Endothelial cell of umbilical vein (primary cell): ENCODE results near the gene MRPL38. TPM values are rescaled to one million over a fixed set of nuclear protein-coding genes. Genes with fewer than 3 reads are reported as not detected.

Source experiments
- BruUV-seq: library from RNA; stranded (reverse); fragments of 400-500 nt; replicated peaks from 2 replicates; lab custom pipeline; 2021; lab: Mats Ljungman, UMichigan
- CTCF ChIA-PET: fragments of 300-600, 350-600 bp; sonication (Branson Sonifier 250); formaldehyde crosslinking; loops from one replicate; lab custom pipeline; 2021; ENCODE audit warnings: antibody characterized with exemption, inconsistent platforms; lab: Charles Lee
- POLR2A ChIA-PET: fragments of 300-600, 350-600 bp; sonication (Branson Sonifier 250); formaldehyde crosslinking; loops from one replicate; lab custom pipeline; 2021; ENCODE audit warnings: antibody characterized with exemption, inconsistent platforms; lab: Charles Lee
- DNase-seq: peaks from one replicate; pipeline ENCODE4 v3.0.0-alpha.2; 2011; ENCODE audit warnings: low read depth, low spot score
- FAIRE-seq: peaks from 2 replicates; lab custom pipeline; 2011; peaks lifted over from hg19 to GRCh38; lab: Jason Lieb, UNC
- H2AFZ ChIP-seq: 2 replicates; pipeline ENCODE4 v1.6.0; 2012; ENCODE audit warnings: low read depth, low read length, control low read depth, inconsistent platforms
- H3K27ac ChIP-seq: 2 replicates; pipeline ENCODE4 v1.5.1; 2011; ENCODE audit warnings: low read depth, mild to moderate bottlenecking, control low read depth, low read length, moderate library complexity; ENCODE audit not compliant: insufficient read depth
- H3K27me3 ChIP-seq, 2 experiments: 2 replicates each; pipeline versions ENCODE4 v1.6.0 to v1.6.1; 2011; ENCODE audit warnings: low read length in 2 of 2, mixed read lengths in 1 of 2; ENCODE audit not compliant: control insufficient read depth in 2 of 2, insufficient read depth in 2 of 2
- H3K36me3 ChIP-seq, 2 experiments: 2 replicates in 1 of 2; 3 replicates in 1 of 2; pipeline ENCODE4 v1.5.1; 2011; ENCODE audit warnings: low read length in 2 of 2, mild to moderate bottlenecking in 1 of 2, moderate library complexity in 1 of 2; ENCODE audit not compliant: control insufficient read depth in 2 of 2, insufficient read depth in 2 of 2; ENCODE audit errors: extremely low read depth in 1 of 2
- H3K4me1 ChIP-seq: 3 replicates; pipeline ENCODE4 v1.5.1; 2011; ENCODE audit warnings: mild to moderate bottlenecking, low read length; ENCODE audit not compliant: control insufficient read depth, insufficient read depth; ENCODE audit errors: extremely low read depth
- H3K4me2 ChIP-seq: 2 replicates; pipeline ENCODE4 v1.6.1; 2011; ENCODE audit warnings: low read length, control low read depth, mixed read lengths; ENCODE audit not compliant: insufficient read depth
- H3K4me3 ChIP-seq, 3 experiments: fragments of 200-600 bp in 1 of 3; sonication (generic), shearing (Covaris generic) in 1 of 3; replicated peaks in 1 of 3; 2 replicates each; pipeline ENCODE4 v1.5.1; 2011 to 2016; ENCODE audit warnings: control low read depth in 3 of 3, low read length in 3 of 3, mild to moderate bottlenecking in 2 of 3, inconsistent platforms in 1 of 3, low read depth in 1 of 3, moderate library complexity in 1 of 3; ENCODE audit not compliant: insufficient read depth in 1 of 3
- H3K79me2 ChIP-seq: 2 replicates; pipeline ENCODE4 v1.6.0; 2012; ENCODE audit warnings: low read length, inconsistent platforms; ENCODE audit not compliant: control insufficient read depth, insufficient read depth
- H3K9ac ChIP-seq: replicated peaks from 2 replicates; pipeline ENCODE3; 2011; ENCODE audit warnings: low read length, control low read depth; ENCODE audit not compliant: insufficient read depth; ENCODE audit errors: extremely low read depth
- H3K9me1 ChIP-seq: replicated peaks from 3 replicates; pipeline ENCODE4 v1.6.0; 2011; ENCODE audit warnings: mild to moderate bottlenecking, low read length; ENCODE audit not compliant: control insufficient read depth, insufficient read depth; ENCODE audit errors: extremely low read depth
- H3K9me3 ChIP-seq: replicated peaks from 2 replicates; pipeline ENCODE4 v1.5.1; 2012; ENCODE audit warnings: low read length, inconsistent platforms; ENCODE audit not compliant: control insufficient read depth, insufficient read depth
- H4K20me1 ChIP-seq: replicated peaks from 2 replicates; pipeline ENCODE3; 2011; ENCODE audit warnings: mild to moderate bottlenecking, low read length; ENCODE audit not compliant: control insufficient read depth, insufficient read depth; ENCODE audit errors: extremely low read depth
- CTCF ChIP-seq, 2 donors: IDR thresholded peaks; 1 replicate in 1 of 2; 2 replicates in 1 of 2; pipeline ENCODE4 v1.5.1; 2011; ENCODE audit warnings: low read length in 2 of 2, mild to moderate bottlenecking in 2 of 2, moderate library complexity in 2 of 2, control low read depth in 1 of 2, inconsistent platforms in 1 of 2, low read depth in 1 of 2; ENCODE audit not compliant: insufficient read depth in 1 of 2; ENCODE audit errors: extremely low read depth in 1 of 2
- EZH2 ChIP-seq: IDR thresholded peaks from 2 replicates; pipeline ENCODE4 v1.6.1; 2012; ENCODE audit warnings: borderline replicate concordance, low read depth, mild to moderate bottlenecking, moderate library complexity, low read length, inconsistent platforms; ENCODE audit not compliant: severe bottlenecking
- FOS ChIP-seq: IDR thresholded peaks from 2 replicates; pipeline ENCODE4 v1.6.1; 2011; ENCODE audit warnings: mild to moderate bottlenecking, low read length, moderate library complexity, borderline replicate concordance; ENCODE audit not compliant: insufficient read depth
- GATA2 ChIP-seq: IDR thresholded peaks from 2 replicates; pipeline ENCODE4 v1.7.0; 2011; ENCODE audit warnings: low read depth, mild to moderate bottlenecking, moderate library complexity, mixed read lengths, low read length; ENCODE audit not compliant: insufficient read length, insufficient read depth
- JUN ChIP-seq: IDR thresholded peaks from 2 replicates; pipeline ENCODE4 v1.6.1; 2011; ENCODE audit warnings: borderline replicate concordance, low read depth; ENCODE audit not compliant: insufficient read length, insufficient read depth
- MYC ChIP-seq: IDR thresholded peaks from one replicate; pipeline ENCODE4 v1.6.1; 2011; ENCODE audit warnings: mild to moderate bottlenecking, low read depth, low read length
- POLR2A ChIP-seq: IDR thresholded peaks from 2 replicates; pipeline ENCODE4 v1.6.1; 2012; ENCODE audit warnings: low read depth, mild to moderate bottlenecking, control low read depth, low read length
- POLR2AphosphoS5 ChIP-seq: IDR thresholded peaks from 2 replicates; pipeline ENCODE4 v1.6.1; 2012; ENCODE audit warnings: low read depth, mild to moderate bottlenecking, control low read depth, low read length, moderate library complexity; ENCODE audit not compliant: insufficient read depth
- dilution Hi-C: fragments of 300-500 bp; cut with MboI; formaldehyde crosslinking; loops from one replicate; pipeline ENCODE4 v1.15.0; 2019; ENCODE audit warnings: low sequenced_read_pairs; ENCODE audit not compliant: extremely low pct_ligation_motif_present
- intact Hi-C: fragments of 100-400 bp; cut with micrococcal nuclease; formaldehyde crosslinking; loops from one replicate; pipeline ENCODE4 v1.10.0; 2022
- polyA plus RNA-seq, 4 experiments: library from polyadenylated mRNA; depleted of rRNA in 3 of 4; stranded (reverse) in 3 of 4; unstranded in 1 of 4; fragments of >200 nt; gene quantifications; 2 replicates each; pipeline versions ENCODE4 v1.2.1 to v1.2.3, GENCODE V29; 2011 to 2012; ENCODE audit warnings: missing spikeins in 1 of 4
- total RNA-seq: library from RNA; stranded (reverse); gene quantifications from 2 replicates; pipeline ENCODE4 v1.2.3, GENCODE V29; 2021
- TF ChIP-seq, protein P1 (sequence below): IDR thresholded peaks from 2 replicates; pipeline ENCODE4 v1.6.1; 2011; ENCODE audit not compliant: insufficient read depth, insufficient read length

MRPL38 gene
- total and polyA plus RNA-seq, 2 donors (not counting 3 experiments of a cell fraction or from before 2014, with no cell fraction given), result 82.7 to 93.8 TPM

- intact Hi-C loops, result no loop called here
- H3K4me1 ChIP-seq, result peaks cover 10% of the 10 kb centered on the region
- CTCF ChIA-PET, result interaction anchor here (1.0 to 1.9 kb wide), 2 partner anchors 14 to 36 kb away, joined by 5 to 12 read pairs; partner anchors contain the start of gene TRIM65
- TF ChIP-seq EZH2, result no peak
- TF ChIP-seq FOS, result no peak
- TF ChIP-seq CTCF (IDR thresholded peaks at IDR 0.05; ENCODE audit: extremely low read depth in 1 of 2, insufficient read depth in 1 of 2, low read depth in 1 of 2, low read length in 2 of 2), result no peak
- TF ChIP-seq GATA2, result no peak
- TF ChIP-seq, protein P1, sequence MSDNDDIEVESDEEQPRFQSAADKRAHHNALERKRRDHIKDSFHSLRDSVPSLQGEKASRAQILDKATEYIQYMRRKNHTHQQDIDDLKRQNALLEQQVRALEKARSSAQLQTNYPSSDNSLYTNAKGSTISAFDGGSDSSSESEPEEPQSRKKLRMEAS, result no peak
- TF ChIP-seq MYC, result no peak
- no peak for TF ChIP-seq POLR2AphosphoS5
- no peak for TF ChIP-seq POLR2A
- TF ChIP-seq JUN, result no peak
- no peak overlapping the region for H3K4me2 ChIP-seq
- H3K27me3 ChIP-seq, result no peaks in the 10 kb centered on the region
- no peaks in the 10 kb centered on the region for H3K9me1 ChIP-seq
- dilution Hi-C loops, result no loop called here
- no peak overlapping the region for H3K4me3 ChIP-seq
- DNase-seq, result no peak
- no peak overlapping the region for H3K27ac ChIP-seq
- no peaks in the 10 kb centered on the region for H3K9me3 ChIP-seq
- H4K20me1 ChIP-seq, result no peaks in the 10 kb centered on the region
- no peak overlapping the region for H3K9ac ChIP-seq
- no peaks in the 10 kb centered on the region for H3K36me3 ChIP-seq
- POLR2A ChIA-PET, result no interaction called here
- no peak for FAIRE-seq
- no TSS peak for BruUV-seq
- no peaks in the 10 kb centered on the region for H3K79me2 ChIP-seq
- H2AFZ ChIP-seq, result no peak overlapping the region
These were observed 22.8 kb downstream of the MRPL38 start for GRCh38 chr17:75881678-75882454.
